ENCODE measurements around the gene KIAA0930. TPM values are rescaled to one million over a fixed set of nuclear protein-coding genes. Genes with fewer than 3 reads are reported as not detected.

The KIAA0930 gene
- polyA plus RNA-seq, 1 donor from 2014 or later, result 129 TPM

- Histone ChIP-seq H3K9ac (ENCODE audit: low read length) (peak within 1 kb of the TSS; percentile 82), H3K36me3 (ENCODE audit: insufficient read depth, low read length) (no peaks in the 10 kb centered on the region), H2AFZ (ENCODE audit: low read depth, low read length) (peak within 1 kb of the TSS; percentile 73), H3K27me3 (ENCODE audit: insufficient read depth, low read depth, low read length) (no peaks in the 10 kb centered on the region), H3K9me2 (ENCODE audit: insufficient read depth, low read length) (no peaks in the 10 kb centered on the region), H4K20me1 (ENCODE audit: insufficient read depth) (no peaks in the 10 kb centered on the region), H3K4me2 (ENCODE audit: low read length) (peak within 1 kb of the TSS; percentile 91), H3F3A (ENCODE audit: insufficient read depth, low read length, poor library complexity, severe bottlenecking) (no peaks in the 10 kb centered on the region), H3K27ac (ENCODE audit: low read length) (peak within 1 kb of the TSS; percentile 72), H3K9me3 (ENCODE audit: low read length) (no peaks in the 10 kb centered on the region), H3K79me2 (replicated peaks; ENCODE audit: insufficient read depth, low read length) (peaks cover 30% of the 10 kb centered on the region), H3K4me3 (ENCODE audit: low read length) (peak within 1 kb of the TSS; percentile 99)
- TF ChIP-seq TAF1 (IDR thresholded peaks at IDR 0.05; ENCODE audit: low read depth), result peak; percentile 55
- TF ChIP-seq MXI1 (conservative IDR thresholded peaks at IDR 0.05; ENCODE audit: poor library complexity, severe bottlenecking), result peak; percentile 98
- peak; percentile 64 for TF ChIP-seq SMC3 (conservative IDR thresholded peaks at IDR 0.05; ENCODE audit: poor library complexity)
- TF ChIP-seq RAD21 (conservative IDR thresholded peaks at IDR 0.05), result peak; percentile 61
- TF ChIP-seq POLR2AphosphoS5 (IDR thresholded peaks at IDR 0.05), result peak; percentile 82
- peak; percentile 9 for TF ChIP-seq EP300 (conservative IDR thresholded peaks at IDR 0.05; ENCODE audit: poor library complexity, severe bottlenecking)
- TF ChIP-seq, protein P1, sequence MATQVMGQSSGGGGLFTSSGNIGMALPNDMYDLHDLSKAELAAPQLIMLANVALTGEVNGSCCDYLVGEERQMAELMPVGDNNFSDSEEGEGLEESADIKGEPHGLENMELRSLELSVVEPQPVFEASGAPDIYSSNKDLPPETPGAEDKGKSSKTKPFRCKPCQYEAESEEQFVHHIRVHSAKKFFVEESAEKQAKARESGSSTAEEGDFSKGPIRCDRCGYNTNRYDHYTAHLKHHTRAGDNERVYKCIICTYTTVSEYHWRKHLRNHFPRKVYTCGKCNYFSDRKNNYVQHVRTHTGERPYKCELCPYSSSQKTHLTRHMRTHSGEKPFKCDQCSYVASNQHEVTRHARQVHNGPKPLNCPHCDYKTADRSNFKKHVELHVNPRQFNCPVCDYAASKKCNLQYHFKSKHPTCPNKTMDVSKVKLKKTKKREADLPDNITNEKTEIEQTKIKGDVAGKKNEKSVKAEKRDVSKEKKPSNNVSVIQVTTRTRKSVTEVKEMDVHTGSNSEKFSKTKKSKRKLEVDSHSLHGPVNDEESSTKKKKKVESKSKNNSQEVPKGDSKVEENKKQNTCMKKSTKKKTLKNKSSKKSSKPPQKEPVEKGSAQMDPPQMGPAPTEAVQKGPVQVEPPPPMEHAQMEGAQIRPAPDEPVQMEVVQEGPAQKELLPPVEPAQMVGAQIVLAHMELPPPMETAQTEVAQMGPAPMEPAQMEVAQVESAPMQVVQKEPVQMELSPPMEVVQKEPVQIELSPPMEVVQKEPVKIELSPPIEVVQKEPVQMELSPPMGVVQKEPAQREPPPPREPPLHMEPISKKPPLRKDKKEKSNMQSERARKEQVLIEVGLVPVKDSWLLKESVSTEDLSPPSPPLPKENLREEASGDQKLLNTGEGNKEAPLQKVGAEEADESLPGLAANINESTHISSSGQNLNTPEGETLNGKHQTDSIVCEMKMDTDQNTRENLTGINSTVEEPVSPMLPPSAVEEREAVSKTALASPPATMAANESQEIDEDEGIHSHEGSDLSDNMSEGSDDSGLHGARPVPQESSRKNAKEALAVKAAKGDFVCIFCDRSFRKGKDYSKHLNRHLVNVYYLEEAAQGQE (IDR thresholded peaks at IDR 0.05; ENCODE audit: borderline replicate concordance), result peak; percentile 45
- TF ChIP-seq, protein P2, sequence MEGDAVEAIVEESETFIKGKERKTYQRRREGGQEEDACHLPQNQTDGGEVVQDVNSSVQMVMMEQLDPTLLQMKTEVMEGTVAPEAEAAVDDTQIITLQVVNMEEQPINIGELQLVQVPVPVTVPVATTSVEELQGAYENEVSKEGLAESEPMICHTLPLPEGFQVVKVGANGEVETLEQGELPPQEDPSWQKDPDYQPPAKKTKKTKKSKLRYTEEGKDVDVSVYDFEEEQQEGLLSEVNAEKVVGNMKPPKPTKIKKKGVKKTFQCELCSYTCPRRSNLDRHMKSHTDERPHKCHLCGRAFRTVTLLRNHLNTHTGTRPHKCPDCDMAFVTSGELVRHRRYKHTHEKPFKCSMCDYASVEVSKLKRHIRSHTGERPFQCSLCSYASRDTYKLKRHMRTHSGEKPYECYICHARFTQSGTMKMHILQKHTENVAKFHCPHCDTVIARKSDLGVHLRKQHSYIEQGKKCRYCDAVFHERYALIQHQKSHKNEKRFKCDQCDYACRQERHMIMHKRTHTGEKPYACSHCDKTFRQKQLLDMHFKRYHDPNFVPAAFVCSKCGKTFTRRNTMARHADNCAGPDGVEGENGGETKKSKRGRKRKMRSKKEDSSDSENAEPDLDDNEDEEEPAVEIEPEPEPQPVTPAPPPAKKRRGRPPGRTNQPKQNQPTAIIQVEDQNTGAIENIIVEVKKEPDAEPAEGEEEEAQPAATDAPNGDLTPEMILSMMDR (IDR thresholded peaks at IDR 0.05; ENCODE audit: poor library complexity, severe bottlenecking), result peak; percentile 49
- no peak for TF ChIP-seq EZH2 (IDR thresholded peaks at IDR 0.05; ENCODE audit: borderline replicate concordance, insufficient read depth, low read length, poor library complexity, severe bottlenecking)
Observed at GRCh38 chr22:45163451-45164269, 77.0 kb downstream of the KIAA0930 start, which contains the start of gene NUP50. Gene NUP50, plus strand, starts transcription at chr22:45163925. Its CDS starts 4,253 bp downstream, at chr22:45168178.

DNA sequence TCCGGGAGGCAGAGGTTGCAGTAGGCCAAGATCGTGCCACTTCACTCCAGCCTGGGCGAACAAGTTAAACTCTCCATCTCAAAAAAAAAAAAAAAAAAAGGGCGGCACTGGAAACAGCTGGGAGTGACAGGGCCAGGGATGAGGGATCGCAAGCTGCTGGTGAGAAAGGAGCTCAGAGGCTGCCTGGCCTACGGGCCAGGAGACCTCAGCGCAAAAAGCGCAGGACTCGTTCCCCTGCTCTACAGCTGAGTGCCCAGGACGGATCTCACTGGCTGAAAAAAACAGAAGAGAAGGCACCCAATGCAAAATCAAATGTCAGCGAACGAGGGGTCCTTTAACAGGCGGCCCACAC lies 77.6 kb downstream of the KIAA0930 start:
- no peaks in the 10 kb centered on the region for H3K9me2 ChIP-seq (ENCODE audit: insufficient read depth, low read length)
- no peaks in the 10 kb centered on the region for H3K36me3 ChIP-seq (ENCODE audit: insufficient read depth, low read length)
- H3K9ac ChIP-seq (ENCODE audit: low read length), result peak overlapping the region; percentile 82
- H3K27ac ChIP-seq (ENCODE audit: low read length), result peak overlapping the region; percentile 72
- H3K79me2 ChIP-seq (replicated peaks; ENCODE audit: insufficient read depth, low read length), result peaks cover 30% of the 10 kb centered on the region
- H3K4me2 ChIP-seq (ENCODE audit: low read length), result peak overlapping the region; percentile 76
- no peaks in the 10 kb centered on the region for H3K27me3 ChIP-seq (ENCODE audit: insufficient read depth, low read depth, low read length)
- peak overlapping the region; percentile 73 for H2AFZ ChIP-seq (ENCODE audit: low read depth, low read length)
- H3K4me3 ChIP-seq (ENCODE audit: low read length), result peak overlapping the region; percentile 99
- TF ChIP-seq TAF1 (IDR thresholded peaks at IDR 0.05; ENCODE audit: low read depth) (no peak), RAD21 (conservative IDR thresholded peaks at IDR 0.05) (no peak), EZH2 (IDR thresholded peaks at IDR 0.05; ENCODE audit: borderline replicate concordance, insufficient read depth, low read length, poor library complexity, severe bottlenecking) (no peak), POLR2AphosphoS5 (IDR thresholded peaks at IDR 0.05) (no peak), MXI1 (conservative IDR thresholded peaks at IDR 0.05; ENCODE audit: poor library complexity, severe bottlenecking) (no peak), SMC3 (conservative IDR thresholded peaks at IDR 0.05; ENCODE audit: poor library complexity) (no peak), EP300 (conservative IDR thresholded peaks at IDR 0.05; ENCODE audit: poor library complexity, severe bottlenecking) (no peak)
- TF ChIP-seq, protein P2 (IDR thresholded peaks at IDR 0.05; ENCODE audit: poor library complexity, severe bottlenecking), result no peak
- TF ChIP-seq, protein P1 (IDR thresholded peaks at IDR 0.05; ENCODE audit: borderline replicate concordance), result no peak
- H4K20me1 ChIP-seq (ENCODE audit: insufficient read depth), result no peaks in the 10 kb centered on the region
- no peaks in the 10 kb centered on the region for H3K9me3 ChIP-seq (ENCODE audit: low read length)
- no peaks in the 10 kb centered on the region for H3F3A ChIP-seq (ENCODE audit: insufficient read depth, low read length, poor library complexity, severe bottlenecking)

All from neural cell (in vitro differentiated cells).